Type B pancreatic cell (in vitro differentiated cells): Measurements from ENCODE around the gene CDK8. TPM values are rescaled to one million over a fixed set of nuclear protein-coding genes. Genes with fewer than 3 reads are reported as not detected.

ENCODE experiments used
- DNase-seq: peaks from one replicate; pipeline ENCODE4 v3.0.0; 2021; ENCODE audit warnings: mixed read lengths; ENCODE audit not compliant: unreplicated experiment; ENCODE audit errors: extremely low spot score
- H3K27ac Mint-ChIP-seq: 2 replicates; pipeline ENCODE4 v1.8.0; 2021; ENCODE audit warnings: mild to moderate bottlenecking, mixed read lengths
- H3K27me3 Mint-ChIP-seq: 2 replicates; pipeline ENCODE4 v1.8.0; 2021; ENCODE audit warnings: mixed read lengths
- H3K36me3 Mint-ChIP-seq: 2 replicates; pipeline ENCODE4 v1.8.0; 2021; ENCODE audit warnings: mixed read lengths
- H3K4me1 Mint-ChIP-seq: one replicate; pipeline ENCODE4 v1.8.0; 2021; ENCODE audit warnings: mixed read lengths; ENCODE audit not compliant: unreplicated experiment
- H3K4me3 Mint-ChIP-seq: 2 replicates; pipeline ENCODE4 v1.8.0; 2021; ENCODE audit warnings: mild to moderate bottlenecking, mixed read lengths
- H3K9me3 Mint-ChIP-seq: 2 replicates; pipeline ENCODE4 v1.8.0; 2021; ENCODE audit warnings: mixed read lengths
- CTCF ChIP-seq: fragments of 200-600 bp; sonication (generic); conservative IDR thresholded peaks from 2 replicates; pipeline ENCODE4 v1.5.0; 2021; ENCODE audit warnings: antibody characterized with exemption, mild to moderate bottlenecking
- total RNA-seq: library from RNA; stranded (reverse); gene quantifications from 2 replicates; pipeline ENCODE4 v1.2.1, GENCODE V29; 2021; ENCODE audit warnings: low replicate concordance

CDK8 gene
- total RNA-seq, 1 donor from 2014 or later = 26.3 TPM

- H3K9me3 Mint-ChIP-seq = no peaks in the 10 kb centered on the region
- H3K4me1 Mint-ChIP-seq = peaks cover 19% of the 10 kb centered on the region
- H3K27me3 Mint-ChIP-seq = no peaks in the 10 kb centered on the region
- H3K4me3 Mint-ChIP-seq = peak overlapping the region; percentile 99
- H3K36me3 Mint-ChIP-seq = peaks cover 26% of the 10 kb centered on the region
- no peak overlapping the region for H3K27ac Mint-ChIP-seq
- no peak for DNase-seq
- TF ChIP-seq CTCF = no peak
Observed at GRCh38 chr13:26219726-26220125, 34.2 kb upstream of the CDK8 start.

GRCh38 chr13:26220575-26220974, 33.4 kb upstream of the CDK8 start:
- peaks cover 2% of the 10 kb centered on the region for H3K27me3 Mint-ChIP-seq
- H3K9me3 Mint-ChIP-seq = no peaks in the 10 kb centered on the region
- no peak for DNase-seq
- TF ChIP-seq CTCF = no peak
- H3K4me3 Mint-ChIP-seq = peak overlapping the region; percentile 99
- H3K27ac Mint-ChIP-seq = peak overlapping the region; percentile 55
- peaks cover 20% of the 10 kb centered on the region for H3K36me3 Mint-ChIP-seq
- peaks cover 19% of the 10 kb centered on the region for H3K4me1 Mint-ChIP-seq

GRCh38 chr13:26221399-26221720, 32.6 kb upstream of the CDK8 start:
- DNase-seq = no peak
- Mint-ChIP-seq H3K9me3 (no peaks in the 10 kb centered on the region), H3K27me3 (peaks cover 5% of the 10 kb centered on the region), H3K27ac (peak overlapping the region; percentile 98), H3K36me3 (peaks cover 20% of the 10 kb centered on the region), H3K4me1 (peaks cover 19% of the 10 kb centered on the region), H3K4me3 (peak overlapping the region; percentile 99)
- no peak for TF ChIP-seq CTCF

GRCh38 chr13:26221721-26222519, 32.0 kb upstream of the CDK8 start, which contains the start of gene RNF6:
RNF6 (minus strand) TSS chr13:26222314; CDS start chr13:26219649, 2,665 bp downstream.
- peaks cover 5% of the 10 kb centered on the region for H3K27me3 Mint-ChIP-seq
- peaks cover 18% of the 10 kb centered on the region for H3K36me3 Mint-ChIP-seq
- H3K9me3 Mint-ChIP-seq = no peaks in the 10 kb centered on the region
- peak within 1 kb of the TSS; percentile 98 for H3K27ac Mint-ChIP-seq
- DNase-seq = peak; percentile 86
- TF ChIP-seq CTCF = peak; percentile 19
- H3K4me1 Mint-ChIP-seq = peaks cover 19% of the 10 kb centered on the region
- peak within 1 kb of the TSS; percentile 99 for H3K4me3 Mint-ChIP-seq

DNA sequence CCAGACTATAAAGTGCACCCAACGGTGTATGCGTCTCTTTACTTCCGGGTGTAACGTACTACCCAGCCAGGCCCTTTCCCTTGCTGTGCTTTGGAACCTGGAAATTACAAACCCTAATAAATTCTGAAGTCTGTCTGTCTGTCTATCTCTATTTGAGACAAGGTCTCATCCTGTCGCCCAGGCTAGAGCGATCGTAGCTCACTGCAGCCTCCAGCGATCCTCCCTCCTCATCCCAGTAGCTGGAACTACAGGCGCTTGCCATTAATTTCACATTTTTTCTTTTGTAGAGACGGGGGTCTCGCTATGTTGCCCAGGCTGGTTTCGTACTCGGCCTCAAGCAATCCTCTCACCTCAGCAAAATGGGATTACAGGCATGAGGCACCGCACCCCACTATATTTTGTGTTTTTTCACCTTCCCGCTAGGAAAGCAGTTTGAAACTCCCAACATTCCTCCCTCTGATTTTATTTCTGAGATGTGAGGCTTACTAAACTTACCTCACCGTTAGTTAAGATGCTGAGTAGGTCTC, 31.3 kb upstream of the CDK8 start:
- Mint-ChIP-seq H3K4me1 (peaks cover 19% of the 10 kb centered on the region), H3K9me3 (no peaks in the 10 kb centered on the region), H3K36me3 (peaks cover 13% of the 10 kb centered on the region), H3K27ac (peak overlapping the region; percentile 98), H3K4me3 (peak overlapping the region; percentile 99), H3K27me3 (peaks cover 5% of the 10 kb centered on the region)
- no peak for DNase-seq
- TF ChIP-seq CTCF = no peak
